NCI-H128 (cell line): Measurements from ENCODE around the gene COL5A1.

Source experiments
- DNase-seq: peaks from one replicate; lab custom pipeline; 2025; ENCODE audit not compliant: unreplicated experiment; lab: John Stamatoyannopoulos, UW

COL5A1 gene

GRCh38 chr9:134641173-134641989, at the start of gene COL5A1:
TSS of gene COL5A1 (plus strand) at chr9:134641803. CDS start at chr9:134642188, 385 bp downstream.
- no peak for DNase-seq

- DNase-seq = no peak
Measured at GRCh38 chr9:134592018-134592818, 49.4 kb upstream of the COL5A1 start.

- no peak for DNase-seq
Measured at GRCh38 chr9:134592819-134593200, 48.8 kb upstream of the COL5A1 start.

- no peak for DNase-seq
Measured at GRCh38 chr9:134593286-134594077, 48.1 kb upstream of the COL5A1 start.

GRCh38 chr9:134594078-134594941, 47.3 kb upstream of the COL5A1 start:
- DNase-seq = no peak

- no peak for DNase-seq
Measured at GRCh38 chr9:134595014-134595413, 46.6 kb upstream of the COL5A1 start.

GRCh38 chr9:134597041-134597913, 44.3 kb upstream of the COL5A1 start:
- no peak for DNase-seq

GRCh38 chr9:134597957-134598883, 43.4 kb upstream of the COL5A1 start:
- no peak for DNase-seq

GRCh38 chr9:134598884-134599245, 42.7 kb upstream of the COL5A1 start:
- no peak for DNase-seq

- no peak for DNase-seq
Measured at GRCh38 chr9:134600371-134600770, 41.2 kb upstream of the COL5A1 start.

GRCh38 chr9:134600836-134601638, 40.6 kb upstream of the COL5A1 start:
- no peak for DNase-seq

GRCh38 chr9:134601764-134602163, 39.8 kb upstream of the COL5A1 start:
- no peak for DNase-seq

- no peak for DNase-seq
Measured at GRCh38 chr9:134602547-134603362, 38.8 kb upstream of the COL5A1 start.

- no peak for DNase-seq
Measured at GRCh38 chr9:134604834-134605233, 36.8 kb upstream of the COL5A1 start.

GRCh38 chr9:134605351-134605965, 36.1 kb upstream of the COL5A1 start:
- no peak for DNase-seq

GRCh38 chr9:134605966-134606357, 35.6 kb upstream of the COL5A1 start:
- DNase-seq = no peak
